ENCODE measurements around the gene MAPK8.
"Not testable (repeated sequence)": the region's sequence is repeated elsewhere in the genome, so short reads cannot be mapped to it uniquely, and the experiment has no call there.

The MAPK8 gene

DNA sequence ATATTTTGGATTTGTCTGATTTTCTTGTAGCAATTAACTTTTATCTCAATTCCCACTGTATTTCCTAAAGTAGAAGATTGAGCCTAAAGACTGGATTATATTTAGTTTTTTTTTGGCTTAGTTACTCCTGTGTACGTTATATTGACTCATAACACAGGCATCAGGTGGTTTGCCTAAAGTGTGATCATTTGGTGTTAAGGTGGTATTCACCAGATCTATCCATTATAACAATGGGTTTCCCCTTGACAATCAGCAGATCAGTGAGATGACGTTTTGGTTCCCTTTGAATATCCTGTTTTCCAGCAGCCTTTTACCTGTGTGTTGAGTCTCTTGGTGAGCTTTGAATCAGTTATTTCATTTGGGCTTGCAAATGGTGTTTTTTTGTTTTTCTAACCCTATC lies 18.1 kb downstream of the MAPK8 start:
- Histone ChIP-seq H3K27ac (ENCODE audit: low read depth, low read length) (no peak overlapping the region), H3K9ac (ENCODE audit: low read length) (no peak overlapping the region), H3K4me3 (ENCODE audit: low read length) (no peak overlapping the region), H3K4me1 (ENCODE audit: control insufficient read depth, insufficient read depth, low read length) (no peaks in the 10 kb centered on the region), H3K36me3 (ENCODE audit: control insufficient read depth, insufficient read depth, low read length) (no peaks in the 10 kb centered on the region), H3K27me3 (ENCODE audit: control insufficient read depth, insufficient read depth, low read length) (no peaks in the 10 kb centered on the region)

DNA sequence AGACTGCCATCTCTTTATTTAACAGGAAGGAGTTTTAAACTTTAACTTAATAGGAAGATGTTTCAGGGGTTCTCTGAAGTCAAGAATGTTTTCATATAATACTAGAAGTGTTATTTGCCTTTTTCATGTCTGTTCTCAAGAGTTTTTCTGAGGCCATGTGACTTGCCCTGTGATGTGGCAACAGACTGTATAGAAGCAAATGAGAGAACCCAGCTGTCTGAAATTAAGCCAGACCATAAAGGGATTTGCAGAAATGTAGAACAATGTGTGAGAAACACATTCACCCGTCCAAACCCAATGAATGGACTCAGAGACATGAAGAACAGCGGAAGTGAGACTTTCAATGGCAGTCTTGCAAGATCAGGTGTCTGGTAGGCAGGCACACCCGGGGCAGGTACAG lies 23.8 kb downstream of the MAPK8 start:
- H3K27me3 ChIP-seq (ENCODE audit: control insufficient read depth, insufficient read depth, low read length) = no peaks in the 10 kb centered on the region
- H3K9ac ChIP-seq (ENCODE audit: low read length) = no peak overlapping the region
- no peaks in the 10 kb centered on the region for H3K4me1 ChIP-seq (ENCODE audit: control insufficient read depth, insufficient read depth, low read length)
- no peaks in the 10 kb centered on the region for H3K36me3 ChIP-seq (ENCODE audit: control insufficient read depth, insufficient read depth, low read length)
- no peak overlapping the region for H3K4me3 ChIP-seq (ENCODE audit: low read length)
- no peak overlapping the region for H3K27ac ChIP-seq (ENCODE audit: low read depth, low read length)

DNA sequence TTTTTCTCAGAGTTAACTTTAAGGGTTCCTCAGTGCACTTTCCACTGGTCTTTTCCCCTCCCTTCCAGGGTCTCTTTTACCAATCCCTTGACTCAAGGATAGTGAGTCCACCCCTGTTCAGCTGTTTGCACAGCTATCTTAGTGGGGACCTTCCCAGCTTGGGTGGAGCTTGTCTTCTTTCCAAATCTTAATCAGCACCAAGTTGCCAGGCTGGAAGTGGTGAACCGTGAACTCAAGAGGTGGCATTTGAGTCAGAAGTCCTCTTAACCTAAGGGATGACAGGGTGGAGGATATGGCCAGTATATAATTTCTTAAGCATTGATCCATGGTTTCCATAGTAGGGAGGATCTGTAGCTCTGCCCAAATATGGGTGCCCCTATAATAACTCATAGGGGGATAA lies 25.0 kb downstream of the MAPK8 start:
- Histone ChIP-seq H3K4me1 (ENCODE audit: control insufficient read depth, insufficient read depth, low read length) (no peaks in the 10 kb centered on the region), H3K27ac (ENCODE audit: low read depth, low read length) (no peak overlapping the region)

DNA sequence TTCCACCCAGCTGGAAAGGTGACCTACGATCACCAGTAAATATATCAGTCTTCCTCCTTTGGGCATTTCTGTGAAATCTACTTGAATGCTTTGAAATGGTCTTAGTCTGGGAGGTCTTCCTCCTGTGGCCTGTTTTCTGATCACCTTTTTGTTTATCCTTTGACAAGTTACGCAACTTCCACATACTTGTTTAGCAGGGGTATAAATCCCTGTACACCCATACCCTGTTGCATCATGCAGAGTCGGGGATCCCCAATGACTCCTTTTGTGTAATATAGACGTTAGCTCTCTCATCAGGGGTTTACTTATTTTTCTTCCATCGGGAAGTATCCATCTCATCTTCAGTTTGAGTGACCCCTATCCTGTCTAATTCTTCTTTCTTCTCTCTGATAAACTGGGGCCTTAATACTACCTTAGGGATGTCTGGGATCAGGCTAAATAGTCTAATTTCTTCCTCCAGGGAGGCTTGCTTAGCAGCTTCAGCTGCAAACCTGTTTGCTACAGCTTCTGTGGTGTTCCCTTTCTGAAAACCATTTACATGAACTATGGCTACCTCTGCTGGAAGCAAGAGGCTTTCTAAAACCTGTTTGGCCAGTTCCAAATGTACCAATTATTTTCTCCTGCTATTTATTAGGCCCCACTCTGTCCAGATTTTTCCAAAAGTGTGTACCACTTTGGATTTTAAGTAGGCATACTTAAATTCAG lies 25.8 kb downstream of the MAPK8 start:
- no peak overlapping the region for H3K27ac ChIP-seq (ENCODE audit: low read depth, low read length)
- H3K4me3 ChIP-seq (ENCODE audit: low read length) = no peak overlapping the region
- no peaks in the 10 kb centered on the region for H3K4me1 ChIP-seq (ENCODE audit: control insufficient read depth, insufficient read depth, low read length)
- no peaks in the 10 kb centered on the region for H3K27me3 ChIP-seq (ENCODE audit: control insufficient read depth, insufficient read depth, low read length)
- no peaks in the 10 kb centered on the region for H3K36me3 ChIP-seq (ENCODE audit: control insufficient read depth, insufficient read depth, low read length)
- H3K9ac ChIP-seq (ENCODE audit: low read length) = no peak overlapping the region

More for the DNA sequence above, 25.0 kb downstream of the MAPK8 start:
- Histone ChIP-seq H3K36me3 (ENCODE audit: control insufficient read depth, insufficient read depth, low read length) (no peaks in the 10 kb centered on the region), H3K9ac (ENCODE audit: low read length) (no peak overlapping the region), H3K27me3 (ENCODE audit: control insufficient read depth, insufficient read depth, low read length) (no peaks in the 10 kb centered on the region), H3K4me3 (ENCODE audit: low read length) (no peak overlapping the region)

DNA sequence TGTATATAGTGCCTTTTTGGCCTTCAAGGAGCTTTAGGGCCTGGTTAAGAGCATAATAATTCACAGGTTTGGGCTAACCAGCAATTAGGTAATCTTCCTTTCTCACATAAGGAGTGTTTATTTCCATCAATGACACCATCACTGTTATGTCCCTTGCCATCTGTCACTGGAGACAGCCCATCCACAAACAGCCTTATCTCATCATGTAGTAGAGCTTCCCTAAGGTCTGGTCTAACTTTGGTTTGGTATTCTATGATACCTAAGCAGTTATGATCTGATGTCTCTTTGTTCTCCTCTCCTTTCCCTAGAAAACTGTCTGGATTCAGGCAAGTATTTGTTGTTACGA lies 26.4 kb downstream of the MAPK8 start:
- Histone ChIP-seq H3K27ac (ENCODE audit: low read depth, low read length) (no peak overlapping the region), H3K36me3 (ENCODE audit: control insufficient read depth, insufficient read depth, low read length) (no peaks in the 10 kb centered on the region), H3K27me3 (ENCODE audit: control insufficient read depth, insufficient read depth, low read length) (no peaks in the 10 kb centered on the region), H3K4me1 (ENCODE audit: control insufficient read depth, insufficient read depth, low read length) (no peaks in the 10 kb centered on the region), H3K4me3 (ENCODE audit: low read length) (no peak overlapping the region), H3K9ac (ENCODE audit: low read length) (no peak overlapping the region)

DNA sequence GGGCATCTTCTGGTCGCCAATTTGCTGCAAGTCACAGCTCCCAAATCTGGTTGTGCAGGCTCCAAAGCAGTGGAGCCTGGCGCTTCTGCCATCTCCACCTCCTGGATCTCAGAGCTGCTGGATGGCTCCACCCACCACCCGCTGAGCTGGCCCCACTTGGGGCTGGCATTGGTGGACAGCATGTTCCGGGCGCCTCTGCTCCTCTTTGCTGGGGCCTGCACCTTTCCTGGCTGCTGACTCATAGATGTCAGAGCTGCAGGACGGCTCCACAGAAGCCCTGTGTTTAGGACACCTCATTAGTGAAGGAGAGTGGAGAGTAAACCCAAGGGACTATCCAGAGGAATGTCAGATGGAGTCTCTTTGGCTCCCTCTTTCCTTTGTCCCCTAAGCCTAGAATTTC lies 27.4 kb downstream of the MAPK8 start:
- H3K9ac ChIP-seq (ENCODE audit: low read length) = no peak overlapping the region
- H3K27me3 ChIP-seq (ENCODE audit: control insufficient read depth, insufficient read depth, low read length) = no peaks in the 10 kb centered on the region
- H3K36me3 ChIP-seq (ENCODE audit: control insufficient read depth, insufficient read depth, low read length) = no peaks in the 10 kb centered on the region
- no peaks in the 10 kb centered on the region for H3K4me1 ChIP-seq (ENCODE audit: control insufficient read depth, insufficient read depth, low read length)
- H3K27ac ChIP-seq (ENCODE audit: low read depth, low read length) = no peak overlapping the region
- H3K4me3 ChIP-seq (ENCODE audit: low read length) = no peak overlapping the region

DNA sequence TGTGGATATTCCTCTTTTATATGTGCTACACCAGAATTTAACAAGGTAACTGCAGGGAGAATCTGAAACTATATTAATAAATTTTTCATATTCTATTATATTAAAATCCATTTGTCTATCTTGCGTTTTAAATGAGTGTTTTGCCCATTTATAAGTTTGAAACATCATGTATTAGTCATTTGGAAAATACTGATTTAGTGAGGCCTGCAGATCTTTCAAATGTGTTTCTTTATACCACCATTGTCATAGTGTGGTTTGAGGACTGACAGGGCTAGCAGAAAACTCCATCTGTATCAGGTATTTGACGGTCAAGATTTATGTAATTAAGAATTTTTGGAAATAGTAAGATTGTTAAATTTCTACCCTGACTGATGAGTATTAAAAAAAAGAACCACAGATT lies 29.3 kb downstream of the MAPK8 start:
- no peaks in the 10 kb centered on the region for H3K27me3 ChIP-seq (ENCODE audit: control insufficient read depth, insufficient read depth, low read length)
- no peak overlapping the region for H3K27ac ChIP-seq (ENCODE audit: low read depth, low read length)
- no peaks in the 10 kb centered on the region for H3K36me3 ChIP-seq (ENCODE audit: control insufficient read depth, insufficient read depth, low read length)
- H3K4me1 ChIP-seq (ENCODE audit: control insufficient read depth, insufficient read depth, low read length) = no peaks in the 10 kb centered on the region
- no peak overlapping the region for H3K9ac ChIP-seq (ENCODE audit: low read length)
- no peak overlapping the region for H3K4me3 ChIP-seq (ENCODE audit: low read length)

DNA sequence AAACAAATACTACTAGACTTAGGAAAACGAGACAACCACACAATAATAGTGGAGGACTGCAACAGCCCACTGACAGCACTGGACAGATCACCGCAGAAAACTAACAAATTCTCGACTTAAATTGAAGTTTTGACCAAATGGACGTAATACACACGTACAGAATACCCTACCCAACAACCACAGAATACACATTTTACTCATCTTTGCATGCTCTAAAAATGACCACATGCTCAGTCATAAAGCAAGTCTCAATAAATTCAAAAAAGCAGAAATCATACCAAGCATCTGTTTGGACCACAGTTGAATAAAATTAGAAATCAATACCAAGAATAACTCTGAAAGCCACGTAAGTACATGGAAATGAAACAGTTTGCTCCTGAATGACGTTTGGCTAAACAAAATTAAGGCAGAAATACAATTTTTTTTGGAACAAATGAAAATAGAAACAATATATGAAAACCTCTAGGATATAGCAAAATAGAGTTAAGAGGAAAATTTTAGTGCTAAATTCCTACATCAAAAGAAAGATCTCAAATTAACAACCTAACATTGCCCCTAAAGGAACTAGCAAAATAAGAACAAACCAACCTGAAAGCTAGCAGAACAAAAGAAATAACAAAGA lies 30.6 kb downstream of the MAPK8 start:
- Histone ChIP-seq H3K27ac (ENCODE audit: low read depth, low read length) (no peak overlapping the region), H3K36me3 (ENCODE audit: control insufficient read depth, insufficient read depth, low read length) (no peaks in the 10 kb centered on the region), H3K9ac (ENCODE audit: low read length) (no peak overlapping the region), H3K4me3 (ENCODE audit: low read length) (no peak overlapping the region), H3K27me3 (ENCODE audit: control insufficient read depth, insufficient read depth, low read length) (no peaks in the 10 kb centered on the region), H3K4me1 (ENCODE audit: control insufficient read depth, insufficient read depth, low read length) (no peaks in the 10 kb centered on the region)

DNA sequence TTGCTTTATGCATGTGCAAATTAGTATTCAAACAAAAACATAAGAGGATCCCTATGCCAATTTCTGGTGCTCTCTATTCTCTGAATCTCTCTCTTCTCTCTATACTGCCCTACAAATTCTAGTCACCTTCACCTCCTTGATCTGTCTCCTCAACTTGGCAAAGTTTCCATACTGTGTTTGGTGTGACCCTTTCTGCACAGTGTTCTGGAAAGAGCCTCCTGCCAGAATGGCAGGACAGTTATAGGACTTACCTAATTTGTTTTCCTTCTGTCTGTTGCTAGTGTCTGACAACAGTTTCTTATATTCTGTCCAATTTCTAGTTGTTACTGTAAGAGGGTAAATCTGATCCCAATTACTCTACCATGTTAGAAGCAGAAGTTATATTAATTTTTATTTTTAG lies 34.3 kb downstream of the MAPK8 start:
- H3K27me3 ChIP-seq (ENCODE audit: control insufficient read depth, insufficient read depth, low read length) = no peaks in the 10 kb centered on the region
- no peaks in the 10 kb centered on the region for H3K36me3 ChIP-seq (ENCODE audit: control insufficient read depth, insufficient read depth, low read length)
- H3K9ac ChIP-seq (ENCODE audit: low read length) = no peak overlapping the region
- no peak overlapping the region for H3K4me3 ChIP-seq (ENCODE audit: low read length)
- H3K27ac ChIP-seq (ENCODE audit: low read depth, low read length) = no peak overlapping the region
- H3K4me1 ChIP-seq (ENCODE audit: control insufficient read depth, insufficient read depth, low read length) = no peaks in the 10 kb centered on the region

DNA sequence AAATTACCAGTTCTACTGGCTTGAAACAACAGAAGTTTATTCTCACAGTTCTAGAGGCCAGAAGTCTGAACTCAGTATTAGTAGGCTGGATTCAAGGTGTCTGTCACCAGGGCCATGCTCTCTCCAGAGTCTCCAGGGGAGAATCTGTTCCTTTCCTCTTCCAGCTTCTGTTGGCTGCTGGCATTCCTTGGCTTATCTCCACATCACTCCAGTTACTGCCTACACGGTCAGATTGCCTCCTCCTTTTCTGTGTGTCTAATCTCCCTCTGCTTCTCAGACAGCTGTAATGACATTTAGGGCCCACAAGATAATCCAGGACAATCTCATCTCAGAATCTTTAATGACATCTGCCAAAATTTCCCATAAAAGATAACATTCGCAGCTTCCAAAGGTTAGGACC lies 36.6 kb downstream of the MAPK8 start:
- H3K27ac ChIP-seq (ENCODE audit: low read depth, low read length) = no peak overlapping the region
- no peak overlapping the region for H3K4me3 ChIP-seq (ENCODE audit: low read length)
- no peak overlapping the region for H3K9ac ChIP-seq (ENCODE audit: low read length)
- no peaks in the 10 kb centered on the region for H3K4me1 ChIP-seq (ENCODE audit: control insufficient read depth, insufficient read depth, low read length)
- no peaks in the 10 kb centered on the region for H3K27me3 ChIP-seq (ENCODE audit: control insufficient read depth, insufficient read depth, low read length)
- no peaks in the 10 kb centered on the region for H3K36me3 ChIP-seq (ENCODE audit: control insufficient read depth, insufficient read depth, low read length)

DNA sequence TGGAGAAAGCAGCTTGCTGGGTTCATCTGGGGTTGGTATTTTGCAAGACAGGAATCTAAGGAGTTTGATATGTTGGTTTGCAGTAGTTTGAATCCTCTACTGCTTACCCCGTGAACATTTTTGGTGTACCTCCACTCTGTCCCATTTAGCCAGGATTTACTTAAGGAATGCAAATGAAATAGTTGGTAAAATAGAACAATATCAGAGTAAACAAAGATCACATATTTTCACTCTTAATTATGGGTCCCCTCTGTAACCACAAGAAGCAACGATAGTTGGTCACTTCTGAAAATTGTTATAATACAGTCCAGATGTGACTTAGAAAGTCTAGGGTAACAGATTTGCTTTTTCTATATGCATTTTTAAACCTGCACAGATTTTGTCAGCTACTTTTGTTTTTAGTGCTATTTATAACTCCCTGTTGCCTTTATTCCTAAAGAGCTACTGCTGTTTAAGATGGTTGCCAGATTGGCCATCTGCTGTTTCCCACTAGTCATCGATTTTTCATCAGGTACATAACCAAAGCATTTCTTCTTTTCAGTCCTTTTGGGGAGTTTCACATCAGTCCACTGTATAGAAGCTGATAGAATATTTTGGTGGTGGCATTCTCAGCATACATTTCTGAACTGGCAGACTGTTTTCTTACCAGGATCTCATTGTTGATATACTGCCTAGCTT lies 37.6 kb downstream of the MAPK8 start:
- Histone ChIP-seq H3K36me3 (ENCODE audit: control insufficient read depth, insufficient read depth, low read length) (no peaks in the 10 kb centered on the region), H3K4me1 (ENCODE audit: control insufficient read depth, insufficient read depth, low read length) (no peaks in the 10 kb centered on the region), H3K4me3 (ENCODE audit: low read length) (no peak overlapping the region), H3K9ac (ENCODE audit: low read length) (no peak overlapping the region), H3K27me3 (ENCODE audit: control insufficient read depth, insufficient read depth, low read length) (no peaks in the 10 kb centered on the region), H3K27ac (ENCODE audit: low read depth, low read length) (no peak overlapping the region)

DNA sequence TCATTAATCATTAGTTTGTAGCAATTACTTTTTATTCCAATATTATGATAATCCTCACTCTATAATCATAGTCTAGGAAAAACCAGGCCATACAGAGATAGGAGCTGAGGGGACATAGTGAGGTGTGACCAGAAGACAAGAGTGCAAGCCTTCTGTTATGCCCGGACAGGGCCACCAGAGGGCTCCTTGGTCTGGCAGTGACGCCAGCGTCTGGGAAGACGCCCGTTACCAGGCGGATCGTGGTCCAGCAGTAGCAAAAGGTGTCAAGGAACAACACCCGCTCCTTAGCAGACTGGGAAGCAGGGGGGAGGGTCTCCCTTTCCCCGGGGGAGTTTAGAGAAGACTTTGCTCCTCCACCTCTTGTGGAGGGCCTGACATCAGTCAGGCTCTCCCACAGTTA lies 39.8 kb downstream of the MAPK8 start:
- H3K4me3 ChIP-seq (ENCODE audit: low read length); H3K4me1 ChIP-seq (ENCODE audit: control insufficient read depth, insufficient read depth, low read length); H3K27ac ChIP-seq (ENCODE audit: low read depth, low read length); H3K36me3 ChIP-seq (ENCODE audit: control insufficient read depth, insufficient read depth, low read length); H3K27me3 ChIP-seq (ENCODE audit: control insufficient read depth, insufficient read depth, low read length); H3K9ac ChIP-seq (ENCODE audit: low read length): not testable (repeated sequence)

DNA sequence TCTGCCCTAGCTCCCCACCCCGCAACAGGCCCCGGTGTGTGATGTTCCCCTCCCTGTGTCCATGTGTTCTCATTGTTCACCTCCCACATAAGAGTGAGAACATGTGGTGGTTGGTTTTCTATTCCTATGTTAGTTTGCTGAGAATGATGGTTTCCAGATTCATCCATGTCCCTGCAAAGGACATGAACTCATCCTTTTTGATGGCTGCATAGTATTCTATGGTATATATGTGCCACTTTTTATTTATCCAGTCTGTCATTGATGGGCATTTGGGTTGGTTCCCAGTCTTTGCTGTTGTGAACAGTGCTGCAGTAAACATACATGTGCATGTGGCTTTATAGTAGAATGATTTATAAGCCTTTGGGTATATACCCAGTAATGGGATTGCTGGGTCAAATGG lies 41.1 kb downstream of the MAPK8 start:
- H3K4me1 ChIP-seq (ENCODE audit: control insufficient read depth, insufficient read depth, low read length); H3K36me3 ChIP-seq (ENCODE audit: control insufficient read depth, insufficient read depth, low read length); H3K27ac ChIP-seq (ENCODE audit: low read depth, low read length); H3K4me3 ChIP-seq (ENCODE audit: low read length); H3K9ac ChIP-seq (ENCODE audit: low read length); H3K27me3 ChIP-seq (ENCODE audit: control insufficient read depth, insufficient read depth, low read length): not testable (repeated sequence)

Data from rectal smooth muscle tissue (tissue), 1 donor.